Right lobe of liver (tissue), 4 donors: ENCODE results near the gene ZAR1L.

Experiments used
- POLR2A ChIP-seq: fragments of 450-650 bp; IDR thresholded peaks from one replicate; pipeline ENCODE4 v1.6.1; 2017; ENCODE audit warnings: antibody characterized with exemption, mild to moderate bottlenecking
- TF ChIP-seq, protein P1 (sequence below), 4 donors: fragments of 200-600 bp in 3 of 4; fragments of 450-650 bp in 1 of 4; IDR thresholded peaks; one replicate each; pipeline versions ENCODE4 v1.5.1 to v1.8.0; 2016 to 2022; ENCODE audit warnings: antibody characterized with exemption in 4 of 4, mild to moderate bottlenecking in 2 of 4
- donor health status: DM: no; HTN: no; CAD: no.
- donor health status: DM: no; HTN: no; CAD: no.
- donor health status: DM: no; HTN: yes; CAD: no.

DNA sequence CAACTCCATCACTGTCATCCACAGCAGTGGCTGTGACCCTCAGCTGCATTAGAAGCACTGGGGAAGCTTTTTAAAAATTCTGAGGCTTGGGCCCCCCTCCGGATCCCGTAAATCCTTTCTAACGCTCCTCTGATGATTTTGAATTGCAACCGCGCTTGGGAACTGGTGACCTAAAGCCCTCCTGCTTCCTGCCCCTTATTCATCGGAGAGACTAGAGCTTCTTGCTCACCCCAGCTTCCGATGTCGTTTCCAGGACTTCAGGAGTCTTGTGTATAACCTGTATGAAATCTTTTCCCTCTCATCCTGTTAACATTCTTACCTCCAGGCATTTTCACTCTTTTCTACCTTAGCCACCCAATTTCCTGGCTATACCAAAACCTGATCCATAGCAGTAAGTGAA lies 14.8 kb downstream of the ZAR1L start:
- TF ChIP-seq, protein P1, sequence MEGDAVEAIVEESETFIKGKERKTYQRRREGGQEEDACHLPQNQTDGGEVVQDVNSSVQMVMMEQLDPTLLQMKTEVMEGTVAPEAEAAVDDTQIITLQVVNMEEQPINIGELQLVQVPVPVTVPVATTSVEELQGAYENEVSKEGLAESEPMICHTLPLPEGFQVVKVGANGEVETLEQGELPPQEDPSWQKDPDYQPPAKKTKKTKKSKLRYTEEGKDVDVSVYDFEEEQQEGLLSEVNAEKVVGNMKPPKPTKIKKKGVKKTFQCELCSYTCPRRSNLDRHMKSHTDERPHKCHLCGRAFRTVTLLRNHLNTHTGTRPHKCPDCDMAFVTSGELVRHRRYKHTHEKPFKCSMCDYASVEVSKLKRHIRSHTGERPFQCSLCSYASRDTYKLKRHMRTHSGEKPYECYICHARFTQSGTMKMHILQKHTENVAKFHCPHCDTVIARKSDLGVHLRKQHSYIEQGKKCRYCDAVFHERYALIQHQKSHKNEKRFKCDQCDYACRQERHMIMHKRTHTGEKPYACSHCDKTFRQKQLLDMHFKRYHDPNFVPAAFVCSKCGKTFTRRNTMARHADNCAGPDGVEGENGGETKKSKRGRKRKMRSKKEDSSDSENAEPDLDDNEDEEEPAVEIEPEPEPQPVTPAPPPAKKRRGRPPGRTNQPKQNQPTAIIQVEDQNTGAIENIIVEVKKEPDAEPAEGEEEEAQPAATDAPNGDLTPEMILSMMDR (IDR thresholded peaks at IDR 0.05), result no peak
- TF ChIP-seq POLR2A, result no peak
